MCF 10A (cell line): ENCODE measurements around the gene CRACDL. TPM values are rescaled to one million over a fixed set of nuclear protein-coding genes. Genes with fewer than 3 reads are reported as not detected.

Experiments
- BruUV-seq: library from RNA; stranded (reverse); fragments of 400-500 nt; replicated peaks from 2 replicates; lab custom pipeline; 2021; lab: Mats Ljungman, UMichigan
- CTCF ChIA-PET: fragments of 300-600 bp; sonication (Branson Sonifier 250); formaldehyde crosslinking; extraction: SDS; loops from one replicate; lab custom pipeline; 2021; ENCODE audit warnings: antibody characterized with exemption, inconsistent platforms; lab: Yijun Ruan, JAX
- POLR2A ChIA-PET: fragments of 300-600, 350-650 bp; sonication (Branson Sonifier 250); formaldehyde crosslinking; extraction: SDS; loops from one replicate; lab custom pipeline; 2020; ENCODE audit warnings: antibody characterized with exemption, inconsistent platforms; lab: Yijun Ruan, JAX
- DNase-seq: peaks from one replicate; pipeline ENCODE4 v3.0.0-alpha.2; 2018; ENCODE audit not compliant: unreplicated experiment
- H3K27ac Mint-ChIP-seq: one replicate; pipeline ENCODE4 v1.8.0; 2022; ENCODE audit warnings: mild to moderate bottlenecking, low read depth, mixed read lengths; ENCODE audit not compliant: unreplicated experiment
- H3K27me3 Mint-ChIP-seq: one replicate; pipeline ENCODE4 v1.8.0; 2022; ENCODE audit warnings: mixed read lengths; ENCODE audit not compliant: insufficient read depth, unreplicated experiment
- H3K36me3 Mint-ChIP-seq: one replicate; pipeline ENCODE4 v1.8.0; 2022; ENCODE audit warnings: mild to moderate bottlenecking, moderate library complexity, mixed read lengths; ENCODE audit not compliant: insufficient read depth, unreplicated experiment
- H3K4me1 Mint-ChIP-seq: one replicate; pipeline ENCODE4 v1.8.0; 2022; ENCODE audit warnings: mixed read lengths; ENCODE audit not compliant: insufficient read depth, unreplicated experiment
- H3K4me3 Mint-ChIP-seq: one replicate; pipeline ENCODE4 v1.8.0; 2022; ENCODE audit warnings: mild to moderate bottlenecking, moderate library complexity, mixed read lengths; ENCODE audit not compliant: unreplicated experiment
- H3K9me3 Mint-ChIP-seq: one replicate; pipeline ENCODE4 v1.8.0; 2022; ENCODE audit warnings: mixed read lengths; ENCODE audit not compliant: unreplicated experiment
- CTCF ChIP-seq: fragments of 200-600 bp; IDR thresholded peaks from one replicate; pipeline ENCODE4 v1.8.0; 2022; ENCODE audit warnings: antibody characterized with exemption, mild to moderate bottlenecking; ENCODE audit not compliant: unreplicated experiment
- intact Hi-C: fragments of 100-400 bp; cut with micrococcal nuclease; formaldehyde crosslinking; loops from 2 replicates; pipeline ENCODE4 v1.14.1; 2022
- total RNA-seq: library from RNA; stranded (reverse); gene quantifications from 2 replicates; pipeline ENCODE4 v1.2.3, GENCODE V29; 2022

Gene CRACDL
- total RNA-seq, 1 experiment from 2014 or later = 12.9 TPM

- Mint-ChIP-seq H3K36me3 (peaks cover 22% of the 10 kb centered on the region), H3K9me3 (peaks cover 17% of the 10 kb centered on the region), H3K27me3 (no peaks in the 10 kb centered on the region), H3K4me1 (peaks cover 18% of the 10 kb centered on the region), H3K4me3 (no peak overlapping the region), H3K27ac (no peak overlapping the region)
- POLR2A ChIA-PET = interaction anchor here (1.1 to 1.3 kb wide), 3 partner anchors 13 to 28 kb away, joined by 3 to 4 read pairs (median 4); no protein-coding TSS in a partner anchor
- intact Hi-C loops = no loop called here
- BruUV-seq = no TSS peak
- no peak for TF ChIP-seq CTCF
- CTCF ChIA-PET = interaction anchor here (1.3 kb wide), 1 partner anchor 9 kb away, joined by 4 read pairs; no protein-coding TSS in a partner anchor
- DNase-seq = no peak
These were observed 51.4 kb downstream of the CRACDL start for GRCh38 chr2:98884658-98885057.

DNA sequence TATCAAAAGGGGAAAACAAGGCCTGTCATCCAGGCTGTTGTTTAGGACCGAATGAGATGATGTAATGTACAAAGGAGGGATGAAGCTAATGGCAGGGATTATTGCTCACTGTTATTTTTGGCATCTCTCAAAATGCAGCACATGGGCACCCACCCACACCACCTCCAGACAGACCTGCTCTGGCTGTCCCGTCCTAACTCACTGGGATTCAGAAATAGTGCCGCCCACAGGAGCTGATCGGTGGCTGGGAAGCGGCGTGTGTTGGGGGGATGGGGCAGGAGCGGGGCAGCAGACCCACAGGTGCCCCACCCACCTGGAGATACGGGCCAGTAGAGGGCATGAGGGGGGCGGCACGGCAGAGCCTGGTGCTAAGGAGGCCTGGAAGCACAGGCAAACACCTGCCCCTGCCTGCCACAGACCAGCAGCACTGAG lies 52.2 kb downstream of the CRACDL start:
- peaks cover 18% of the 10 kb centered on the region for H3K4me1 Mint-ChIP-seq
- ChIA-PET POLR2A (interaction anchor here (0.6 kb wide), 1 partner anchor 15 kb away, joined by 3 read pairs; no protein-coding TSS in a partner anchor), CTCF (interaction anchor here (1.5 kb wide), 1 partner anchor 11 kb away, joined by 4 read pairs; no protein-coding TSS in a partner anchor)
- H3K27ac Mint-ChIP-seq = no peak overlapping the region
- H3K4me3 Mint-ChIP-seq = no peak overlapping the region
- TF ChIP-seq CTCF = no peak
- BruUV-seq = no TSS peak
- peaks cover 16% of the 10 kb centered on the region for H3K36me3 Mint-ChIP-seq
- H3K27me3 Mint-ChIP-seq = no peaks in the 10 kb centered on the region
- peaks cover 17% of the 10 kb centered on the region for H3K9me3 Mint-ChIP-seq
- DNase-seq = peak; percentile 68
- intact Hi-C loops = no loop called here

DNA sequence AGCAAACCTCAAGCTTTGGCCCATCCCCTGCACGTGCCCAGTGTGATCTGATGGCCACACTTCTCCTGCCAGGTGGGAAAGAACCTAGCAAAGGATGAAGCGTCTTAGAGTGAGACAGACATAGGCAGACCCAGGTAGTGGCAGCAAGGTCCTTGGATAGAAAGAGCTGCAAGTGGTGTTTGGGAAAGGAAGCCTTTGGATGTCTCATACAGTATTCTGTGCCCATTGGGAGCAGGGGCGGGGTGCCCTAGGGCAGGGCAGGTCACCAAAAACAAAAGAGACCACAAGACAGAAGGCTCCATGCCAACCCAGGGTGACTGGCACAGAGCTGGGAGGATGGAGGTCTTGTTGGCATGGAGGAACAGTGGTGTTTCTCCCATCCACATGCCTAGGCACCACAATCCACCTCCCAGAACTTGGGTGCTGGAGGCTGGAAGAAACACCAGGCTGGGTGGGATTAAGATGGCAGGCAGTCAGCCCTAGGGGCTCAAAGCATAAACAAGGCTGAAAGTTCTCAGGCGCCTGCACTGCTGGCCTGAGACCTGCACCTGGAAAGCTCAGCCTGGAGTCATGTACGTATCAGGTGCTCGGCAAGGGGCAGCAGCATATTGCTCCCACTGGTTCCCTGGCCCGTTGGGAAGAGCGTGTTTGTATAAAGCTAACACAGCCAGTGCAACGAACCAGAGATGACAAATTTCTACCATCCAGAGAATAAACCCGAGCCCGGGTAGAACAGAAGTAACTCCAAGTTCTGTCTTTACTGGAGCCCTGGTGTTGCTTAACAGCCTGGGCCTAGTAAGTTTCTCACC lies 52.9 kb downstream of the CRACDL start:
- H3K4me3 Mint-ChIP-seq = no peak overlapping the region

More for the DNA sequence above, 52.9 kb downstream of the CRACDL start:
- Mint-ChIP-seq H3K4me1 (peaks cover 18% of the 10 kb centered on the region), H3K36me3 (peaks cover 15% of the 10 kb centered on the region), H3K27me3 (no peaks in the 10 kb centered on the region), H3K27ac (no peak overlapping the region), H3K9me3 (peaks cover 17% of the 10 kb centered on the region)
- POLR2A ChIA-PET = interaction anchor here (0.6 kb wide), 1 partner anchor 15 kb away, joined by 3 read pairs; no protein-coding TSS in a partner anchor
- CTCF ChIA-PET = interaction anchor here (1.5 kb wide), 1 partner anchor 10 kb away, joined by 4 read pairs; no protein-coding TSS in a partner anchor
- peak; percentile 34 for DNase-seq
- intact Hi-C loops = no loop called here
- BruUV-seq = no TSS peak
- TF ChIP-seq CTCF = no peak
